Gastroesophageal sphincter (tissue), 3 donors: ENCODE results near the gene CCDC197.

ENCODE experiments used
- CTCF ChIP-seq, 4 experiments: fragments of 200-600 bp in 2 of 4; fragments of 450-650 bp in 2 of 4; sonication (generic) in 1 of 4; IDR thresholded peaks; one replicate each; pipeline ENCODE4 v1.5.1; 2017 to 2019; ENCODE audit warnings: antibody characterized with exemption in 4 of 4, mild to moderate bottlenecking in 2 of 4, moderate library complexity in 2 of 4
- EP300 ChIP-seq: sonication (generic); formaldehyde crosslinking; IDR thresholded peaks from one replicate; pipeline ENCODE4 v1.6.1; 2017; ENCODE audit warnings: antibody characterized with exemption, mild to moderate bottlenecking
- POLR2A ChIP-seq, 2 donors: fragments of 450-650 bp; IDR thresholded peaks; one replicate each; pipeline ENCODE4 v1.6.1; 2017; ENCODE audit warnings: antibody characterized with exemption in 2 of 2, mild to moderate bottlenecking in 2 of 2, moderate library complexity in 1 of 2

DNA sequence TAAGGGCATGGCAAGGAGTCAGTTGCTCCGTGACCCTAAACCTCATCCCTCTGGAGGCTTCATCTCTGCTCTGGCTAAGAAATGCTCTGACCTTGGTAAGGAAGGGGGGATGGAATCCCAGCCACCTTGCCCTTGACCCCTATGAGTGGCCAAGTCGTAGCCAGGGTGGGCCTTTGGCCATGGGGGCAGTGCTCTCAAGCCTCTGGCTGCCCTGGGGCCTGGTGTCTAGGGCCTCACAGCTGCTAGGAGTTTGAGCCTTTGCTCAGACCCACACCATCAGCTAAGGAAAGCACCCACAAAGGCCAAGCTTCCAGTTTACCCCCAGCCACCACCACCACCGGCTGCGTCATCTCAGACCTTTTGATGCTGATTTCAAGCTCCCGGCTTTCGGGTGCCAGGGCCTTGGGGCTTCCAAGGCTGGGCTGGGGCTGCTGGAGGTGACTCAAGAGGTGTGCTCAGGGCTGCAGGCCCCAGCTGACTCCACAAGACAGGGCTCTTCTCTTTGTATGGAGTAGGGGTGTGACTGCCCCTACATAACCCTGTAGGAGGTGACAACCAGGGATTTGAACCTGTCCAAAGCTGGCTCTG lies 24.4 kb upstream of the CCDC197 start:
- TF ChIP-seq EP300 = no peak
- TF ChIP-seq POLR2A (IDR thresholded peaks at IDR 0.05) = no peak
- no peak for TF ChIP-seq CTCF (IDR thresholded peaks at IDR 0.05)
